HEK293 (cell line): Measurements from ENCODE around the gene AMZ1.
A peak's percentile ranks its signal among the peaks of the same experiment; 100 is the strongest.
"Not testable (repeated sequence)": the region's sequence is repeated elsewhere in the genome, so short reads cannot be mapped to it uniquely, and the experiment has no call there.

ENCODE experiments used
- CTCF ChIA-PET: fragments of 350-600 bp; formaldehyde crosslinking; extraction: SDS; loops from one replicate; lab custom pipeline; 2021; ENCODE audit warnings: antibody characterized with exemption; lab: Yijun Ruan, JAX
- POLR2A ChIA-PET: fragments of 300-600 bp; formaldehyde crosslinking; extraction: SDS; loops from one replicate; lab custom pipeline; 2020; ENCODE audit warnings: antibody characterized with exemption, inconsistent platforms; lab: Yijun Ruan, JAX
- H3K27ac ChIP-seq: fragments of 200-500 bp; sonication (Bioruptor generic); 2 replicates; pipeline ENCODE4 v1.5.1; 2014; ENCODE audit warnings: low read depth, low read length, control low read depth, inconsistent platforms; ENCODE audit errors: extremely low read depth
- H3K36me3 ChIP-seq, 2 experiments: fragments of 200-500 bp in 1 of 2; sonication (Bioruptor generic) in 1 of 2; 1 replicate in 1 of 2; 2 replicates in 1 of 2; pipeline ENCODE4 v1.5.1; 2014 to 2017; ENCODE audit warnings: inconsistent platforms in 2 of 2, low read length in 2 of 2; ENCODE audit not compliant: control insufficient read depth in 2 of 2, insufficient read depth in 1 of 2
- H3K4me1 ChIP-seq: fragments of 200-500 bp; sonication (Bioruptor generic); 2 replicates; pipeline ENCODE4 v1.5.1; 2014; ENCODE audit warnings: mild to moderate bottlenecking, low read length, inconsistent platforms; ENCODE audit not compliant: control insufficient read depth, insufficient read depth
- H3K4me3 ChIP-seq: 2 replicates; pipeline ENCODE4 v1.5.1; 2011; ENCODE audit warnings: low read depth, mild to moderate bottlenecking, control low read depth, low read length, moderate library complexity
- H3K9me3 ChIP-seq: fragments of 200-500 bp; sonication (Bioruptor generic); 2 replicates; pipeline ENCODE4 v1.5.1; 2014; ENCODE audit warnings: low read depth, low read length, inconsistent platforms; ENCODE audit not compliant: control insufficient read depth, insufficient read depth
- FEZF1 ChIP-seq: fragments of 450-650 bp; formaldehyde crosslinking; IDR thresholded peaks from 2 replicates; pipeline ENCODE4 v1.5.1; 2016; ENCODE audit warnings: missing biosample characterization, missing genetic modification characterization
- HOXD13 ChIP-seq: sonication (generic); formaldehyde crosslinking; IDR thresholded peaks from 2 replicates; pipeline ENCODE4 v1.8.0; 2022; ENCODE audit warnings: missing genetic modification reagents, borderline replicate concordance
- IKZF3 ChIP-seq: fragments of 450-650 bp; IDR thresholded peaks from 2 replicates; pipeline ENCODE4 v1.5.0; 2018; ENCODE audit warnings: missing biosample characterization, mild to moderate bottlenecking, missing genetic modification characterization, moderate library complexity
- KLF7 ChIP-seq: fragments of 450-650 bp; formaldehyde crosslinking; IDR thresholded peaks from 2 replicates; pipeline ENCODE4 v1.5.1; 2016; ENCODE audit warnings: missing biosample characterization, missing genetic modification characterization, borderline replicate concordance
- OSR2 ChIP-seq: fragments of 450-650 bp; formaldehyde crosslinking; IDR thresholded peaks from 2 replicates; pipeline ENCODE4 v1.5.1; 2016; ENCODE audit warnings: missing biosample characterization, missing genetic modification characterization
- SP7 ChIP-seq: fragments of 450-650 bp; formaldehyde crosslinking; IDR thresholded peaks from 2 replicates; pipeline ENCODE4 v1.5.1; 2016; ENCODE audit warnings: missing biosample characterization, missing genetic modification characterization
- YY1 ChIP-seq: fragments of 450-650 bp; formaldehyde crosslinking; IDR thresholded peaks from 2 replicates; pipeline ENCODE4 v1.5.1; 2018; ENCODE audit warnings: missing biosample characterization, missing genetic modification characterization
- ZBTB17 ChIP-seq: fragments of 450-650 bp; formaldehyde crosslinking; IDR thresholded peaks from 2 replicates; pipeline ENCODE4 v1.5.1; 2016; ENCODE audit warnings: missing biosample characterization, missing genetic modification characterization
- ZNF175 ChIP-seq: fragments of 450-650 bp; formaldehyde crosslinking; IDR thresholded peaks from 2 replicates; pipeline ENCODE4 v1.5.1; 2016; ENCODE audit warnings: missing biosample characterization, missing genetic modification characterization
- ZNF211 ChIP-seq: fragments of 450-650 bp; formaldehyde crosslinking; IDR thresholded peaks from 2 replicates; pipeline ENCODE4 v1.5.1; 2016; ENCODE audit warnings: low read depth, missing biosample characterization, missing genetic modification characterization
- ZNF23 ChIP-seq: fragments of 450-650 bp; formaldehyde crosslinking; IDR thresholded peaks from 2 replicates; pipeline ENCODE4 v1.5.1; 2016; ENCODE audit warnings: missing biosample characterization, missing genetic modification characterization, borderline replicate concordance
- ZNF248 ChIP-seq: fragments of 450-650 bp; formaldehyde crosslinking; IDR thresholded peaks from 2 replicates; pipeline ENCODE4 v1.5.1; 2017; ENCODE audit warnings: missing biosample characterization, missing genetic modification characterization
- ZNF510 ChIP-seq: fragments of 450-650 bp; formaldehyde crosslinking; IDR thresholded peaks from 2 replicates; pipeline ENCODE4 v1.5.1; 2018; ENCODE audit warnings: mild to moderate bottlenecking, missing genetic modification characterization, missing biosample characterization; ENCODE audit not compliant: insufficient replicate concordance
- ZNF544 ChIP-seq: fragments of 450-650 bp; formaldehyde crosslinking; IDR thresholded peaks from 2 replicates; pipeline ENCODE4 v1.5.0; 2017; ENCODE audit warnings: missing biosample characterization, missing genetic modification characterization
- ZNF561 ChIP-seq: fragments of 450-650 bp; IDR thresholded peaks from 2 replicates; pipeline ENCODE4 v1.5.1; 2018; ENCODE audit warnings: missing biosample characterization, missing genetic modification characterization, borderline replicate concordance
- ZNF654 ChIP-seq: fragments of 450-650 bp; formaldehyde crosslinking; IDR thresholded peaks from 2 replicates; pipeline ENCODE4 v1.5.1; 2016; ENCODE audit warnings: low read depth, missing biosample characterization, missing genetic modification characterization
- ZNF843 ChIP-seq: fragments of 450-650 bp; formaldehyde crosslinking; IDR thresholded peaks from 2 replicates; pipeline ENCODE4 v1.5.1; 2016; ENCODE audit warnings: missing biosample characterization, missing genetic modification characterization
- ZSCAN30 ChIP-seq: fragments of 450-650 bp; IDR thresholded peaks from 2 replicates; pipeline ENCODE4 v1.5.1; 2018; ENCODE audit warnings: missing biosample characterization, mild to moderate bottlenecking, missing genetic modification characterization, moderate library complexity
- ZXDB ChIP-seq: fragments of 450-650 bp; formaldehyde crosslinking; IDR thresholded peaks from 2 replicates; pipeline ENCODE4 v1.5.1; 2016; ENCODE audit warnings: missing biosample characterization, missing genetic modification characterization
- TF ChIP-seq, protein P1 (sequence below): fragments of 450-650 bp; formaldehyde crosslinking; conservative IDR thresholded peaks from 2 replicates; pipeline ENCODE4 v1.5.1; 2016; ENCODE audit warnings: low read depth, missing biosample characterization, missing genetic modification characterization
- TF ChIP-seq, protein P2 (sequence below): fragments of 450-650 bp; formaldehyde crosslinking; IDR thresholded peaks from 2 replicates; pipeline ENCODE4 v1.5.1; 2016; ENCODE audit warnings: missing biosample characterization, missing genetic modification characterization

AMZ1 gene

GRCh38 chr7:2693420-2694121 is 5.6 kb downstream of the AMZ1 start:
- H3K36me3 ChIP-seq, H3K4me1 ChIP-seq, H3K27ac ChIP-seq, H3K4me3 ChIP-seq, H3K9me3 ChIP-seq, POLR2A ChIA-PET: not testable (repeated sequence)
- TF ChIP-seq HOXD13 (CRISPR knock-in tag) = peak; percentile 58; the same call in 1 of the 2 replicates
- CTCF ChIA-PET = interaction anchor here (1.1 kb wide), 1 partner anchor 16 kb away, joined by 9 read pairs; no protein-coding TSS in a partner anchor

DNA sequence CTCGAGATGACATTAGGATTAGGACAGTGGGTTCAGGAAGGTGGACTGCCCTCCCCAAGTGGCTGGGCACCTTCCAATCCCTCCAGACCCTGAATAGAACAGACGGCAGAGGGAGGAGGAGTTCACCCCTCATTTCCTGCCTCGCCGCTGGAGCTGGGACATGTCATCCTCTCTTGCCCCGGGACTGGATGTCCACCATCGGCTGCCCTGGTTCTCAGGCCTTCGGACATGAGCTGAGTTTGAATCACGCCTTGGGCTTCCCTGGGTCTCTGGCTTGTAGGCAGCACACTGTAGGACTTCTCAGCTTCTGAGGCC is 6.1 kb downstream of the AMZ1 start:
- POLR2A ChIA-PET, H3K36me3 ChIP-seq, H3K4me1 ChIP-seq, H3K27ac ChIP-seq, H3K9me3 ChIP-seq, H3K4me3 ChIP-seq, CTCF ChIA-PET: not testable (repeated sequence)

GRCh38 chr7:2698581-2699288 is 10.7 kb downstream of the AMZ1 start:
- no peaks in the 10 kb centered on the region for H3K4me1 ChIP-seq
- H3K4me3 ChIP-seq = no peak overlapping the region
- H3K9me3 ChIP-seq = no peaks in the 10 kb centered on the region
- TF ChIP-seq ZNF23 (tag by site-specific recombination) = no peak
- no peak for TF ChIP-seq ZNF211 (tag by site-specific recombination)
- no peak for TF ChIP-seq ZNF561 (tag by site-specific recombination)
- no peak for TF ChIP-seq OSR2 (tag by site-specific recombination)
- no peak for TF ChIP-seq ZNF175
- no peak for TF ChIP-seq FEZF1 (tag by site-specific recombination)
- TF ChIP-seq, protein P1, sequence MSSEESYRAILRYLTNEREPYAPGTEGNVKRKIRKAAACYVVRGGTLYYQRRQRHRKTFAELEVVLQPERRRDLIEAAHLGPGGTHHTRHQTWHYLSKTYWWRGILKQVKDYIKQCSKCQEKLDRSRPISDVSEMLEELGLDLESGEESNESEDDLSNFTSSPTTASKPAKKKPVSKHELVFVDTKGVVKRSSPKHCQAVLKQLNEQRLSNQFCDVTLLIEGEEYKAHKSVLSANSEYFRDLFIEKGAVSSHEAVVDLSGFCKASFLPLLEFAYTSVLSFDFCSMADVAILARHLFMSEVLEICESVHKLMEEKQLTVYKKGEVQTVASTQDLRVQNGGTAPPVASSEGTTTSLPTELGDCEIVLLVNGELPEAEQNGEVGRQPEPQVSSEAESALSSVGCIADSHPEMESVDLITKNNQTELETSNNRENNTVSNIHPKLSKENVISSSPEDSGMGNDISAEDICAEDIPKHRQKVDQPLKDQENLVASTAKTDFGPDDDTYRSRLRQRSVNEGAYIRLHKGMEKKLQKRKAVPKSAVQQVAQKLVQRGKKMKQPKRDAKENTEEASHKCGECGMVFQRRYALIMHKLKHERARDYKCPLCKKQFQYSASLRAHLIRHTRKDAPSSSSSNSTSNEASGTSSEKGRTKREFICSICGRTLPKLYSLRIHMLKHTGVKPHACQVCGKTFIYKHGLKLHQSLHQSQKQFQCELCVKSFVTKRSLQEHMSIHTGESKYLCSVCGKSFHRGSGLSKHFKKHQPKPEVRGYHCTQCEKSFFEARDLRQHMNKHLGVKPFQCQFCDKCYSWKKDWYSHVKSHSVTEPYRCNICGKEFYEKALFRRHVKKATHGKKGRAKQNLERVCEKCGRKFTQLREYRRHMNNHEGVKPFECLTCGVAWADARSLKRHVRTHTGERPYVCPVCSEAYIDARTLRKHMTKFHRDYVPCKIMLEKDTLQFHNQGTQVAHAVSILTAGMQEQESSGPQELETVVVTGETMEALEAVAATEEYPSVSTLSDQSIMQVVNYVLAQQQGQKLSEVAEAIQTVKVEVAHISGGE (tag by site-specific recombination) = no peak
- ChIA-PET CTCF (interaction anchor here (1.3 to 2.7 kb wide), 2 partner anchors 11 to 248 kb away, joined by 3 to 14 read pairs; no protein-coding TSS in a partner anchor), POLR2A (interaction anchor here (0.5 kb wide), 1 partner anchor 53 kb away, joined by 3 read pairs; no protein-coding TSS in a partner anchor)
- H3K27ac ChIP-seq = no peak overlapping the region
- no peaks in the 10 kb centered on the region for H3K36me3 ChIP-seq

DNA sequence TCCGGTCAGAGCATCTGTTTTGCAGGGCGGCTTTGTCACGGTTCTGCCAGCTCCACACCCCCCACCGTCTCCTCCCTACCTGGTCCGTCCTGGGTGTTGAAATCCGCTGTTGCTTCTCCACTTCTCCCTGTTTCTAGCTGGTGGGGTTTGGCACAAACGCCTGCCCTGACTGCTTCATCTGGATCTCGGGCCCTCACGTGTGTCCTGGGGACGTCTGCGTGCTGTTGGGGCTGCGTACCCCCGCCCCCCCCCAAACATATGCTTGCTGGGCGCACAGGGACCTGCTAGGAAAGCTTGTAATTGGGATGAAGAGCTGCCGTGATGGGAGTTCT is 11.3 kb downstream of the AMZ1 start:
- ChIA-PET POLR2A (interaction anchor here (0.5 to 0.7 kb wide), 2 partner anchors 13 to 53 kb away, joined by 3 read pairs; no protein-coding TSS in a partner anchor), CTCF (interaction anchor here (0.6 to 2.7 kb wide), 4 partner anchors 9 to 248 kb away, joined by 3 to 14 read pairs (median 4); no protein-coding TSS in a partner anchor)
- H3K4me1 ChIP-seq = no peaks in the 10 kb centered on the region
- H3K4me3 ChIP-seq = no peak overlapping the region
- H3K27ac ChIP-seq = no peak overlapping the region
- no peaks in the 10 kb centered on the region for H3K9me3 ChIP-seq
- no peaks in the 10 kb centered on the region for H3K36me3 ChIP-seq
- TF ChIP-seq ZNF654 (no peak), ZNF544 (tag by site-specific recombination) (no peak), ZBTB17 (tag by site-specific recombination) (no peak), KLF7 (no peak), IKZF3 (no peak), ZSCAN30 (tag by site-specific recombination) (no peak), YY1 (tag by site-specific recombination) (no peak), ZXDB (no peak), ZNF510 (no peak), OSR2 (tag by site-specific recombination) (no peak), SP7 (tag by site-specific recombination) (no peak), ZNF248 (tag by site-specific recombination) (no peak), ZNF843 (tag by site-specific recombination) (no peak)
- TF ChIP-seq, protein P2, sequence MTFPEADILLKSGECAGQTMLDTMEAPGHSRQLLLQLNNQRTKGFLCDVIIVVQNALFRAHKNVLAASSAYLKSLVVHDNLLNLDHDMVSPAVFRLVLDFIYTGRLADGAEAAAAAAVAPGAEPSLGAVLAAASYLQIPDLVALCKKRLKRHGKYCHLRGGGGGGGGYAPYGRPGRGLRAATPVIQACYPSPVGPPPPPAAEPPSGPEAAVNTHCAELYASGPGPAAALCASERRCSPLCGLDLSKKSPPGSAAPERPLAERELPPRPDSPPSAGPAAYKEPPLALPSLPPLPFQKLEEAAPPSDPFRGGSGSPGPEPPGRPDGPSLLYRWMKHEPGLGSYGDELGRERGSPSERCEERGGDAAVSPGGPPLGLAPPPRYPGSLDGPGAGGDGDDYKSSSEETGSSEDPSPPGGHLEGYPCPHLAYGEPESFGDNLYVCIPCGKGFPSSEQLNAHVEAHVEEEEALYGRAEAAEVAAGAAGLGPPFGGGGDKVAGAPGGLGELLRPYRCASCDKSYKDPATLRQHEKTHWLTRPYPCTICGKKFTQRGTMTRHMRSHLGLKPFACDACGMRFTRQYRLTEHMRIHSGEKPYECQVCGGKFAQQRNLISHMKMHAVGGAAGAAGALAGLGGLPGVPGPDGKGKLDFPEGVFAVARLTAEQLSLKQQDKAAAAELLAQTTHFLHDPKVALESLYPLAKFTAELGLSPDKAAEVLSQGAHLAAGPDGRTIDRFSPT (tag by site-specific recombination) = no peak
